HEK293 (cell line): Measurements from ENCODE around the gene LLCFC1.

ENCODE experiments used
- CTCF ChIA-PET: fragments of 350-600 bp; formaldehyde crosslinking; extraction: SDS; loops from one replicate; lab custom pipeline; 2021; ENCODE audit warnings: antibody characterized with exemption; lab: Yijun Ruan, JAX
- POLR2A ChIA-PET: fragments of 300-600 bp; formaldehyde crosslinking; extraction: SDS; loops from one replicate; lab custom pipeline; 2020; ENCODE audit warnings: antibody characterized with exemption, inconsistent platforms; lab: Yijun Ruan, JAX
- H3K27ac ChIP-seq: fragments of 200-500 bp; sonication (Bioruptor generic); 2 replicates; pipeline ENCODE4 v1.5.1; 2014; ENCODE audit warnings: low read depth, low read length, control low read depth, inconsistent platforms; ENCODE audit errors: extremely low read depth
- H3K36me3 ChIP-seq, 2 experiments: fragments of 200-500 bp in 1 of 2; sonication (Bioruptor generic) in 1 of 2; 1 replicate in 1 of 2; 2 replicates in 1 of 2; pipeline ENCODE4 v1.5.1; 2014 to 2017; ENCODE audit warnings: inconsistent platforms in 2 of 2, low read length in 2 of 2; ENCODE audit not compliant: control insufficient read depth in 2 of 2, insufficient read depth in 1 of 2
- H3K4me1 ChIP-seq: fragments of 200-500 bp; sonication (Bioruptor generic); 2 replicates; pipeline ENCODE4 v1.5.1; 2014; ENCODE audit warnings: mild to moderate bottlenecking, low read length, inconsistent platforms; ENCODE audit not compliant: control insufficient read depth, insufficient read depth
- H3K4me3 ChIP-seq: 2 replicates; pipeline ENCODE4 v1.5.1; 2011; ENCODE audit warnings: low read depth, mild to moderate bottlenecking, control low read depth, low read length, moderate library complexity
- H3K9me3 ChIP-seq: fragments of 200-500 bp; sonication (Bioruptor generic); 2 replicates; pipeline ENCODE4 v1.5.1; 2014; ENCODE audit warnings: low read depth, low read length, inconsistent platforms; ENCODE audit not compliant: control insufficient read depth, insufficient read depth
- GLIS1 ChIP-seq: fragments of 450-650 bp; formaldehyde crosslinking; IDR thresholded peaks from 2 replicates; pipeline ENCODE4 v1.5.1; 2016; ENCODE audit warnings: missing biosample characterization, missing genetic modification characterization
- KLF10 ChIP-seq: fragments of 450-650 bp; IDR thresholded peaks from 2 replicates; pipeline ENCODE4 v1.5.1; 2018; ENCODE audit warnings: missing biosample characterization, mild to moderate bottlenecking, missing genetic modification characterization
- KLF7 ChIP-seq: fragments of 450-650 bp; formaldehyde crosslinking; IDR thresholded peaks from 2 replicates; pipeline ENCODE4 v1.5.1; 2016; ENCODE audit warnings: missing biosample characterization, missing genetic modification characterization, borderline replicate concordance
- SP7 ChIP-seq: fragments of 450-650 bp; formaldehyde crosslinking; IDR thresholded peaks from 2 replicates; pipeline ENCODE4 v1.5.1; 2016; ENCODE audit warnings: missing biosample characterization, missing genetic modification characterization
- ZFP3 ChIP-seq: fragments of 450-650 bp; formaldehyde crosslinking; IDR thresholded peaks from 2 replicates; pipeline ENCODE4 v1.5.1; 2016; ENCODE audit warnings: low read depth, missing biosample characterization, missing genetic modification characterization
- ZIC2 ChIP-seq: fragments of 450-650 bp; formaldehyde crosslinking; IDR thresholded peaks from 2 replicates; pipeline ENCODE4 v1.5.1; 2016; ENCODE audit warnings: missing biosample characterization, missing genetic modification characterization
- ZNF157 ChIP-seq: fragments of 450-650 bp; formaldehyde crosslinking; IDR thresholded peaks from 2 replicates; pipeline ENCODE4 v1.5.1; 2016; ENCODE audit warnings: missing biosample characterization, missing genetic modification characterization
- ZNF19 ChIP-seq: fragments of 450-650 bp; formaldehyde crosslinking; IDR thresholded peaks from 2 replicates; pipeline ENCODE4; 2016; ENCODE audit warnings: missing biosample characterization, missing genetic modification characterization, low read depth
- ZNF354C ChIP-seq: fragments of 450-650 bp; formaldehyde crosslinking; IDR thresholded peaks from 2 replicates; pipeline ENCODE4 v1.5.1; 2016; ENCODE audit warnings: missing biosample characterization, missing genetic modification characterization, low read depth, borderline replicate concordance
- ZNF391 ChIP-seq: fragments of 450-650 bp; formaldehyde crosslinking; IDR thresholded peaks from 2 replicates; pipeline ENCODE4 v1.5.1; 2016; ENCODE audit warnings: low read depth, missing biosample characterization, missing genetic modification characterization, borderline replicate concordance
- ZNF555 ChIP-seq: fragments of 450-650 bp; formaldehyde crosslinking; conservative IDR thresholded peaks from 2 replicates; pipeline ENCODE4 v1.5.1; 2017; ENCODE audit warnings: missing biosample characterization, mild to moderate bottlenecking, missing genetic modification characterization, inconsistent platforms
- ZNF560 ChIP-seq: fragments of 450-650 bp; formaldehyde crosslinking; IDR thresholded peaks from 2 replicates; pipeline ENCODE4 v1.5.1; 2017; ENCODE audit warnings: missing biosample characterization, missing genetic modification characterization, borderline replicate concordance
- ZNF585B ChIP-seq: fragments of 450-650 bp; formaldehyde crosslinking; IDR thresholded peaks from 2 replicates; pipeline ENCODE4 v1.5.1; 2016; ENCODE audit warnings: missing biosample characterization, missing genetic modification characterization
- ZNF596 ChIP-seq: fragments of 450-650 bp; IDR thresholded peaks from 2 replicates; pipeline ENCODE4 v1.5.0; 2018; ENCODE audit warnings: missing biosample characterization, mild to moderate bottlenecking, missing genetic modification characterization, moderate library complexity
- ZNF621 ChIP-seq: fragments of 450-650 bp; formaldehyde crosslinking; IDR thresholded peaks from 2 replicates; pipeline ENCODE4 v1.5.1; 2017; ENCODE audit warnings: missing biosample characterization, missing genetic modification characterization
- ZNF623 ChIP-seq: fragments of 450-650 bp; formaldehyde crosslinking; IDR thresholded peaks from 2 replicates; pipeline ENCODE4 v1.5.1; 2016; ENCODE audit warnings: missing biosample characterization, missing genetic modification characterization
- ZNF677 ChIP-seq: fragments of 450-650 bp; IDR thresholded peaks from 2 replicates; pipeline ENCODE4 v1.5.0; 2018; ENCODE audit warnings: missing biosample characterization, mild to moderate bottlenecking, missing genetic modification characterization, moderate library complexity
- TF ChIP-seq, protein P1 (sequence below): fragments of 450-650 bp; formaldehyde crosslinking; IDR thresholded peaks from 2 replicates; pipeline ENCODE4 v1.5.1; 2016; ENCODE audit warnings: missing biosample characterization, missing genetic modification characterization
- TF ChIP-seq, protein P2 (sequence below): fragments of 450-650 bp; formaldehyde crosslinking; optimal IDR thresholded peaks from 2 replicates; pipeline ENCODE3; 2016; ENCODE audit warnings: missing biosample characterization, mild to moderate bottlenecking, missing genetic modification characterization
- TF ChIP-seq, protein P3 (sequence below): fragments of 450-650 bp; formaldehyde crosslinking; IDR thresholded peaks from 2 replicates; pipeline ENCODE4 v1.5.1; 2016; ENCODE audit warnings: missing biosample characterization, missing genetic modification characterization
- TF ChIP-seq, protein P4 (sequence below): fragments of 450-650 bp; formaldehyde crosslinking; IDR thresholded peaks from 2 replicates; pipeline ENCODE4 v1.5.1; 2016; ENCODE audit warnings: missing biosample characterization, missing genetic modification characterization, low read depth
- TF ChIP-seq, protein P5 (sequence below): fragments of 450-650 bp; formaldehyde crosslinking; IDR thresholded peaks from 2 replicates; pipeline ENCODE4 v1.5.1; 2016; ENCODE audit warnings: missing biosample characterization, missing genetic modification characterization, borderline replicate concordance

Gene LLCFC1

DNA sequence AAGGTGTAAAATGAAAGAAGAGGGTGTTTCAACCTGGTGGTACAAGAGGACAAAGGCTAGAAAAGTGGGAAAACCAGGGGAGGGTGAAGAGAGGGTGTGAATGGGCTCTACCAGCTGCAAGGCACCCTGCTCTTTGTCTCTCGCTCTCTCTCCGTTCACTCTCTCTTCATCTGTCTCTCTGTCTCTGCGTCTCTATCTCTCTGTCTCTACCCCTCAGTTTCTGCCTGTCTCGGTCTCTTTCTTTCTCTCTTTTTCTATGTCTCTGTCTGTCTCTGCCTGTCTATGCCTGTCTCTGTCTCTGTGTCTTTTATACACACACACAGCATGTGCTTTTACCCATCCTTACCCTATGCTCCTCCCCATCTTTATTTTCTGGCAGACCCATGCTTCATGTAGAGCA lies 673 bp upstream of the LLCFC1 start:
- CTCF ChIA-PET: interaction anchor here (0.9 to 1.1 kb wide), 2 partner anchors 16 to 32 kb away, joined by 3 to 5 read pairs; no protein-coding TSS in a partner anchor
- H3K9me3 ChIP-seq: no peaks in the 10 kb centered on the region
- no peaks in the 10 kb centered on the region for H3K36me3 ChIP-seq
- no peak overlapping the region for H3K27ac ChIP-seq
- H3K4me3 ChIP-seq: no peak overlapping the region
- POLR2A ChIA-PET: no interaction called here
- H3K4me1 ChIP-seq: no peaks in the 10 kb centered on the region
- TF ChIP-seq ZNF157 (tag by site-specific recombination) (no peak), ZNF596 (tag by site-specific recombination) (no peak), SP7 (tag by site-specific recombination) (no peak), ZNF555 (tag by site-specific recombination) (no peak), ZIC2 (tag by site-specific recombination) (no peak), ZNF623 (tag by site-specific recombination) (no peak), ZNF677 (tag by site-specific recombination) (no peak), ZNF585B (tag by site-specific recombination) (no peak), ZNF19 (tag by site-specific recombination) (no peak), ZFP3 (tag by site-specific recombination) (no peak), ZNF354C (tag by site-specific recombination) (no peak), ZNF621 (tag by site-specific recombination) (no peak), GLIS1 (no peak), ZNF560 (no peak), KLF10 (tag by site-specific recombination) (no peak), KLF7 (tag by site-specific recombination) (no peak)
- TF ChIP-seq, protein P1, sequence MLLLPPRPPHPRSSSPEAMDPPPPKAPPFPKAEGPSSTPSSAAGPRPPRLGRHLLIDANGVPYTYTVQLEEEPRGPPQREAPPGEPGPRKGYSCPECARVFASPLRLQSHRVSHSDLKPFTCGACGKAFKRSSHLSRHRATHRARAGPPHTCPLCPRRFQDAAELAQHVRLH: no peak
- TF ChIP-seq, protein P2, sequence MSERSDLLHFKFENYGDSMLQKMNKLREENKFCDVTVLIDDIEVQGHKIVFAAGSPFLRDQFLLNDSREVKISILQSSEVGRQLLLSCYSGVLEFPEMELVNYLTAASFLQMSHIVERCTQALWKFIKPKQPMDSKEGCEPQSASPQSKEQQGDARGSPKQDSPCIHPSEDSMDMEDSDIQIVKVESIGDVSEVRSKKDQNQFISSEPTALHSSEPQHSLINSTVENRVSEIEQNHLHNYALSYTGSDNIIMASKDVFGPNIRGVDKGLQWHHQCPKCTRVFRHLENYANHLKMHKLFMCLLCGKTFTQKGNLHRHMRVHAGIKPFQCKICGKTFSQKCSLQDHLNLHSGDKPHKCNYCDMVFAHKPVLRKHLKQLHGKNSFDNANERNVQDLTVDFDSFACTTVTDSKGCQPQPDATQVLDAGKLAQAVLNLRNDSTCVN: no peak
- TF ChIP-seq, protein P3, sequence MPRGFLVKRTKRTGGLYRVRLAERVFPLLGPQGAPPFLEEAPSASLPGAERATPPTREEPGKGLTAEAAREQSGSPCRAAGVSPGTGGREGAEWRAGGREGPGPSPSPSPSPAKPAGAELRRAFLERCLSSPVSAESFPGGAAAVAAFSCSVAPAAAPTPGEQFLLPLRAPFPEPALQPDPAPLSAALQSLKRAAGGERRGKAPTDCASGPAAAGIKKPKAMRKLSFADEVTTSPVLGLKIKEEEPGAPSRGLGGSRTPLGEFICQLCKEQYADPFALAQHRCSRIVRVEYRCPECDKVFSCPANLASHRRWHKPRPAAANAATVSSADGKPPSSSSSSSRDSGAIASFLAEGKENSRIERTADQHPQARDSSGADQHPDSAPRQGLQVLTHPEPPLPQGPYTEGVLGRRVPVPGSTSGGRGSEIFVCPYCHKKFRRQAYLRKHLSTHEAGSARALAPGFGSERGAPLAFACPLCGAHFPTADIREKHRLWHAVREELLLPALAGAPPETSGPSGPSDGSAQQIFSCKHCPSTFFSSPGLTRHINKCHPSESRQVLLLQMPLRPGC (tag by site-specific recombination): no peak
- TF ChIP-seq, protein P4, sequence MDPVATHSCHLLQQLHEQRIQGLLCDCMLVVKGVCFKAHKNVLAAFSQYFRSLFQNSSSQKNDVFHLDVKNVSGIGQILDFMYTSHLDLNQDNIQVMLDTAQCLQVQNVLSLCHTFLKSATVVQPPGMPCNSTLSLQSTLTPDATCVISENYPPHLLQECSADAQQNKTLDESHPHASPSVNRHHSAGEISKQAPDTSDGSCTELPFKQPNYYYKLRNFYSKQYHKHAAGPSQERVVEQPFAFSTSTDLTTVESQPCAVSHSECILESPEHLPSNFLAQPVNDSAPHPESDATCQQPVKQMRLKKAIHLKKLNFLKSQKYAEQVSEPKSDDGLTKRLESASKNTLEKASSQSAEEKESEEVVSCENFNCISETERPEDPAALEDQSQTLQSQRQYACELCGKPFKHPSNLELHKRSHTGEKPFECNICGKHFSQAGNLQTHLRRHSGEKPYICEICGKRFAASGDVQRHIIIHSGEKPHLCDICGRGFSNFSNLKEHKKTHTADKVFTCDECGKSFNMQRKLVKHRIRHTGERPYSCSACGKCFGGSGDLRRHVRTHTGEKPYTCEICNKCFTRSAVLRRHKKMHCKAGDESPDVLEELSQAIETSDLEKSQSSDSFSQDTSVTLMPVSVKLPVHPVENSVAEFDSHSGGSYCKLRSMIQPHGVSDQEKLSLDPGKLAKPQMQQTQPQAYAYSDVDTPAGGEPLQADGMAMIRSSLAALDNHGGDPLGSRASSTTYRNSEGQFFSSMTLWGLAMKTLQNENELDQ (tag by site-specific recombination): no peak

DNA sequence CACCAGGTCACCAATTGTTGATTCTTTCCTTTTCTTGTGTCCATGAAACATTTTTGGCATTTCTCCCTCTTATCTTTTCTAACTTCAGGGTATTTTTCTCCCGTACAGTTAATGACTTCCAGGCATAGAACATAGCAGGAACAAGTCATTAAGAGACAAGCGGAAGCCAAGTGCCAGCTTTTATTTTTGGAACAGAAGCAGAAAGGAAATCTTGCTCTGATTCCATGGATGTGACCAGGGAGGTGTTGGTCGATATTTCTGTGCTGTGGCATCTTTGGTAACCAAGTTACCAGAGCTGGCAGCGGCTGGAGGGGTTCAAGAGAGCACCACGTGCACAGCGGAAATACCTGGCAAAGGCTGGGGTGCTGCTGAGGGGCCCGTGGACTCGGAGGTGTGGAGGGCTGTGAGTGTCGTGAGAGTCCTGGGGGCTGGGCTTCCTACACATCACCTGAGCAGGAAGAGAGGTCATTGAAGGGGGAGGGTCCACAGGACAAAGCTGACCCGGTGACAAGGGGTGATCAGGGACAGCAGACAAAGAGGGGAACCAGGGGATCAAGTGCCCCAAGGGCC lies 1.8 kb downstream of the LLCFC1 start:
- H3K36me3 ChIP-seq: no peaks in the 10 kb centered on the region
- no peak overlapping the region for H3K27ac ChIP-seq
- ChIA-PET CTCF (interaction anchor here (1.0 kb wide), 1 partner anchor 16 kb away, joined by 3 read pairs; no protein-coding TSS in a partner anchor), POLR2A (no interaction called here)
- no peaks in the 10 kb centered on the region for H3K9me3 ChIP-seq
- H3K4me3 ChIP-seq: no peak overlapping the region
- no peaks in the 10 kb centered on the region for H3K4me1 ChIP-seq
- no peak for TF ChIP-seq ZNF391 (tag by site-specific recombination)
- TF ChIP-seq, protein P5, sequence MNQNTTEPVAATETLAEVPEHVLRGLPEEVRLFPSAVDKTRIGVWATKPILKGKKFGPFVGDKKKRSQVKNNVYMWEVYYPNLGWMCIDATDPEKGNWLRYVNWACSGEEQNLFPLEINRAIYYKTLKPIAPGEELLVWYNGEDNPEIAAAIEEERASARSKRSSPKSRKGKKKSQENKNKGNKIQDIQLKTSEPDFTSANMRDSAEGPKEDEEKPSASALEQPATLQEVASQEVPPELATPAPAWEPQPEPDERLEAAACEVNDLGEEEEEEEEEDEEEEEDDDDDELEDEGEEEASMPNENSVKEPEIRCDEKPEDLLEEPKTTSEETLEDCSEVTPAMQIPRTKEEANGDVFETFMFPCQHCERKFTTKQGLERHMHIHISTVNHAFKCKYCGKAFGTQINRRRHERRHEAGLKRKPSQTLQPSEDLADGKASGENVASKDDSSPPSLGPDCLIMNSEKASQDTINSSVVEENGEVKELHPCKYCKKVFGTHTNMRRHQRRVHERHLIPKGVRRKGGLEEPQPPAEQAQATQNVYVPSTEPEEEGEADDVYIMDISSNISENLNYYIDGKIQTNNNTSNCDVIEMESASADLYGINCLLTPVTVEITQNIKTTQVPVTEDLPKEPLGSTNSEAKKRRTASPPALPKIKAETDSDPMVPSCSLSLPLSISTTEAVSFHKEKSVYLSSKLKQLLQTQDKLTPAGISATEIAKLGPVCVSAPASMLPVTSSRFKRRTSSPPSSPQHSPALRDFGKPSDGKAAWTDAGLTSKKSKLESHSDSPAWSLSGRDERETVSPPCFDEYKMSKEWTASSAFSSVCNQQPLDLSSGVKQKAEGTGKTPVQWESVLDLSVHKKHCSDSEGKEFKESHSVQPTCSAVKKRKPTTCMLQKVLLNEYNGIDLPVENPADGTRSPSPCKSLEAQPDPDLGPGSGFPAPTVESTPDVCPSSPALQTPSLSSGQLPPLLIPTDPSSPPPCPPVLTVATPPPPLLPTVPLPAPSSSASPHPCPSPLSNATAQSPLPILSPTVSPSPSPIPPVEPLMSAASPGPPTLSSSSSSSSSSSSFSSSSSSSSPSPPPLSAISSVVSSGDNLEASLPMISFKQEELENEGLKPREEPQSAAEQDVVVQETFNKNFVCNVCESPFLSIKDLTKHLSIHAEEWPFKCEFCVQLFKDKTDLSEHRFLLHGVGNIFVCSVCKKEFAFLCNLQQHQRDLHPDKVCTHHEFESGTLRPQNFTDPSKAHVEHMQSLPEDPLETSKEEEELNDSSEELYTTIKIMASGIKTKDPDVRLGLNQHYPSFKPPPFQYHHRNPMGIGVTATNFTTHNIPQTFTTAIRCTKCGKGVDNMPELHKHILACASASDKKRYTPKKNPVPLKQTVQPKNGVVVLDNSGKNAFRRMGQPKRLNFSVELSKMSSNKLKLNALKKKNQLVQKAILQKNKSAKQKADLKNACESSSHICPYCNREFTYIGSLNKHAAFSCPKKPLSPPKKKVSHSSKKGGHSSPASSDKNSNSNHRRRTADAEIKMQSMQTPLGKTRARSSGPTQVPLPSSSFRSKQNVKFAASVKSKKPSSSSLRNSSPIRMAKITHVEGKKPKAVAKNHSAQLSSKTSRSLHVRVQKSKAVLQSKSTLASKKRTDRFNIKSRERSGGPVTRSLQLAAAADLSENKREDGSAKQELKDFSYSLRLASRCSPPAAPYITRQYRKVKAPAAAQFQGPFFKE (tag by site-specific recombination): no peak
